ENCODE results near the gene PBRM1.

Gene PBRM1

GRCh38 chr3:52650439-52650838 lies 35.3 kb downstream of the PBRM1 start:
- Histone ChIP-seq H3K36me3 (ENCODE audit: insufficient read depth, low read depth, low read length) (peaks cover 84% of the 10 kb centered on the region), H3K9ac (ENCODE audit: low read depth, low read length) (no peak overlapping the region), H3K4me3 (ENCODE audit: low read length) (no peak overlapping the region), H3K27ac (ENCODE audit: low read length) (no peak overlapping the region), H3K27me3 (ENCODE audit: insufficient read depth, low read length) (no peaks in the 10 kb centered on the region), H3K9me3 (ENCODE audit: insufficient read depth, low read depth, low read length) (no peaks in the 10 kb centered on the region), H3K4me1 (ENCODE audit: insufficient read depth, low read length) (no peaks in the 10 kb centered on the region)

GRCh38 chr3:52649461-52650210 lies 36.1 kb downstream of the PBRM1 start:
- no peaks in the 10 kb centered on the region for H3K9me3 ChIP-seq (ENCODE audit: insufficient read depth, low read depth, low read length)
- no peak overlapping the region for H3K27ac ChIP-seq (ENCODE audit: low read length)
- H3K36me3 ChIP-seq (ENCODE audit: insufficient read depth, low read depth, low read length) = peaks cover 84% of the 10 kb centered on the region
- no peak overlapping the region for H3K4me3 ChIP-seq (ENCODE audit: low read length)
- H3K27me3 ChIP-seq (ENCODE audit: insufficient read depth, low read length) = no peaks in the 10 kb centered on the region
- H3K9ac ChIP-seq (ENCODE audit: low read depth, low read length) = no peak overlapping the region
- H3K4me1 ChIP-seq (ENCODE audit: insufficient read depth, low read length) = no peaks in the 10 kb centered on the region

- Histone ChIP-seq H3K36me3 (ENCODE audit: insufficient read depth, low read depth, low read length) (peaks cover 90% of the 10 kb centered on the region), H3K4me3 (ENCODE audit: low read length) (no peak overlapping the region), H3K27me3 (ENCODE audit: insufficient read depth, low read length) (no peaks in the 10 kb centered on the region), H3K9ac (ENCODE audit: low read depth, low read length) (no peak overlapping the region), H3K4me1 (ENCODE audit: insufficient read depth, low read length) (no peaks in the 10 kb centered on the region), H3K9me3 (ENCODE audit: insufficient read depth, low read depth, low read length) (no peaks in the 10 kb centered on the region), H3K27ac (ENCODE audit: low read length) (no peak overlapping the region)
Measured at GRCh38 chr3:52645549-52645948, 40.2 kb downstream of the PBRM1 start.

- Histone ChIP-seq H3K27me3 (ENCODE audit: insufficient read depth, low read length) (no peaks in the 10 kb centered on the region), H3K27ac (ENCODE audit: low read length) (no peak overlapping the region), H3K9me3 (ENCODE audit: insufficient read depth, low read depth, low read length) (no peaks in the 10 kb centered on the region), H3K36me3 (ENCODE audit: insufficient read depth, low read depth, low read length) (peaks cover 58% of the 10 kb centered on the region), H3K9ac (ENCODE audit: low read depth, low read length) (no peak overlapping the region), H3K4me3 (ENCODE audit: low read length) (no peak overlapping the region), H3K4me1 (ENCODE audit: insufficient read depth, low read length) (no peaks in the 10 kb centered on the region)
Measured at GRCh38 chr3:52636673-52637072, 49.0 kb downstream of the PBRM1 start.

GRCh38 chr3:52633786-52634185 lies 51.9 kb downstream of the PBRM1 start:
- Histone ChIP-seq H3K4me3 (ENCODE audit: low read length) (no peak overlapping the region), H3K9ac (ENCODE audit: low read depth, low read length) (no peak overlapping the region), H3K27me3 (ENCODE audit: insufficient read depth, low read length) (no peaks in the 10 kb centered on the region), H3K9me3 (ENCODE audit: insufficient read depth, low read depth, low read length) (no peaks in the 10 kb centered on the region), H3K27ac (ENCODE audit: low read length) (no peak overlapping the region), H3K4me1 (ENCODE audit: insufficient read depth, low read length) (no peaks in the 10 kb centered on the region), H3K36me3 (ENCODE audit: insufficient read depth, low read depth, low read length) (peaks cover 42% of the 10 kb centered on the region)

- no peaks in the 10 kb centered on the region for H3K27me3 ChIP-seq (ENCODE audit: insufficient read depth, low read length)
- no peak overlapping the region for H3K9ac ChIP-seq (ENCODE audit: low read depth, low read length)
- no peaks in the 10 kb centered on the region for H3K4me1 ChIP-seq (ENCODE audit: insufficient read depth, low read length)
- H3K4me3 ChIP-seq (ENCODE audit: low read length) = no peak overlapping the region
- no peak overlapping the region for H3K27ac ChIP-seq (ENCODE audit: low read length)
- H3K36me3 ChIP-seq (ENCODE audit: insufficient read depth, low read depth, low read length) = peaks cover 65% of the 10 kb centered on the region
- no peaks in the 10 kb centered on the region for H3K9me3 ChIP-seq (ENCODE audit: insufficient read depth, low read depth, low read length)
Measured at GRCh38 chr3:52625041-52625440, 60.7 kb downstream of the PBRM1 start.

- Histone ChIP-seq H3K4me1 (ENCODE audit: insufficient read depth, low read length) (no peaks in the 10 kb centered on the region), H3K27me3 (ENCODE audit: insufficient read depth, low read length) (no peaks in the 10 kb centered on the region), H3K9ac (ENCODE audit: low read depth, low read length) (no peak overlapping the region), H3K4me3 (ENCODE audit: low read length) (no peak overlapping the region), H3K36me3 (ENCODE audit: insufficient read depth, low read depth, low read length) (peaks cover 63% of the 10 kb centered on the region), H3K27ac (ENCODE audit: low read length) (no peak overlapping the region), H3K9me3 (ENCODE audit: insufficient read depth, low read depth, low read length) (no peaks in the 10 kb centered on the region)
Measured at GRCh38 chr3:52623234-52623792, 62.4 kb downstream of the PBRM1 start.

GRCh38 chr3:52620580-52620979 lies 65.1 kb downstream of the PBRM1 start:
- Histone ChIP-seq H3K4me3 (ENCODE audit: low read length) (no peak overlapping the region), H3K36me3 (ENCODE audit: insufficient read depth, low read depth, low read length) (peaks cover 62% of the 10 kb centered on the region), H3K27ac (ENCODE audit: low read length) (no peak overlapping the region), H3K9ac (ENCODE audit: low read depth, low read length) (no peak overlapping the region), H3K27me3 (ENCODE audit: insufficient read depth, low read length) (no peaks in the 10 kb centered on the region), H3K9me3 (ENCODE audit: insufficient read depth, low read depth, low read length) (no peaks in the 10 kb centered on the region), H3K4me1 (ENCODE audit: insufficient read depth, low read length) (no peaks in the 10 kb centered on the region)

GRCh38 chr3:52615166-52615565 lies 70.5 kb downstream of the PBRM1 start:
- peaks cover 71% of the 10 kb centered on the region for H3K36me3 ChIP-seq (ENCODE audit: insufficient read depth, low read depth, low read length)

GRCh38 chr3:52614689-52615088 lies 71.0 kb downstream of the PBRM1 start:
- Histone ChIP-seq H3K27ac (ENCODE audit: low read length) (no peak overlapping the region), H3K4me1 (ENCODE audit: insufficient read depth, low read length) (no peaks in the 10 kb centered on the region), H3K9ac (ENCODE audit: low read depth, low read length) (no peak overlapping the region), H3K4me3 (ENCODE audit: low read length) (no peak overlapping the region), H3K36me3 (ENCODE audit: insufficient read depth, low read depth, low read length) (peaks cover 71% of the 10 kb centered on the region), H3K27me3 (ENCODE audit: insufficient read depth, low read length) (no peaks in the 10 kb centered on the region), H3K9me3 (ENCODE audit: insufficient read depth, low read depth, low read length) (no peaks in the 10 kb centered on the region)

More at GRCh38 chr3:52615166-52615565, 70.5 kb downstream of the PBRM1 start:
- Histone ChIP-seq H3K27ac (ENCODE audit: low read length) (no peak overlapping the region), H3K4me3 (ENCODE audit: low read length) (no peak overlapping the region), H3K27me3 (ENCODE audit: insufficient read depth, low read length) (no peaks in the 10 kb centered on the region), H3K9me3 (ENCODE audit: insufficient read depth, low read depth, low read length) (no peaks in the 10 kb centered on the region), H3K4me1 (ENCODE audit: insufficient read depth, low read length) (no peaks in the 10 kb centered on the region), H3K9ac (ENCODE audit: low read depth, low read length) (no peak overlapping the region)

GRCh38 chr3:52609316-52609815 lies 76.3 kb downstream of the PBRM1 start:
- H3K4me3 ChIP-seq (ENCODE audit: low read length) = no peak overlapping the region
- no peaks in the 10 kb centered on the region for H3K27me3 ChIP-seq (ENCODE audit: insufficient read depth, low read length)
- peaks cover 65% of the 10 kb centered on the region for H3K36me3 ChIP-seq (ENCODE audit: insufficient read depth, low read depth, low read length)
- H3K27ac ChIP-seq (ENCODE audit: low read length) = no peak overlapping the region
- H3K4me1 ChIP-seq (ENCODE audit: insufficient read depth, low read length) = no peaks in the 10 kb centered on the region
- H3K9ac ChIP-seq (ENCODE audit: low read depth, low read length) = no peak overlapping the region
- H3K9me3 ChIP-seq (ENCODE audit: insufficient read depth, low read depth, low read length) = no peaks in the 10 kb centered on the region

GRCh38 chr3:52608337-52608736 lies 77.4 kb downstream of the PBRM1 start:
- Histone ChIP-seq H3K36me3 (ENCODE audit: insufficient read depth, low read depth, low read length) (peaks cover 72% of the 10 kb centered on the region), H3K9ac (ENCODE audit: low read depth, low read length) (no peak overlapping the region), H3K4me3 (ENCODE audit: low read length) (no peak overlapping the region), H3K4me1 (ENCODE audit: insufficient read depth, low read length) (no peaks in the 10 kb centered on the region), H3K27ac (ENCODE audit: low read length) (no peak overlapping the region), H3K27me3 (ENCODE audit: insufficient read depth, low read length) (no peaks in the 10 kb centered on the region), H3K9me3 (ENCODE audit: insufficient read depth, low read depth, low read length) (no peaks in the 10 kb centered on the region)
